SU-DHL-6 (cell line): ENCODE measurements around the gene PTGIR.
A peak's percentile ranks its signal among the peaks of the same experiment; 100 is the strongest.

ENCODE experiments used
- H2AFZ ChIP-seq: fragments of 200-600 bp; sonication (generic); 2 replicates; pipeline ENCODE4 v1.6.1; 2014; ENCODE audit warnings: low read depth, mild to moderate bottlenecking, moderate library complexity, mixed read lengths, antibody characterized with exemption, low read length; ENCODE audit not compliant: severe bottlenecking
- H3F3A ChIP-seq: fragments of 200-600 bp; shearing (Covaris generic); 2 replicates; pipeline ENCODE4 v1.6.0; 2016; ENCODE audit warnings: antibody characterized with exemption, mild to moderate bottlenecking; ENCODE audit not compliant: insufficient read depth
- H3K27ac ChIP-seq: fragments of 200-600 bp; sonication (generic); 2 replicates; pipeline ENCODE4 v1.5.1; 2016; ENCODE audit warnings: low read depth, mild to moderate bottlenecking, low read length, moderate library complexity, mixed read lengths
- H3K27me3 ChIP-seq: fragments of 200-600 bp; sonication (generic), shearing (Covaris generic); 2 replicates; pipeline ENCODE4 v1.6.0; 2014; ENCODE audit warnings: mild to moderate bottlenecking, low read length
- H3K36me3 ChIP-seq: fragments of 200-600 bp; sonication (generic); 2 replicates; pipeline ENCODE4 v1.6.1; 2014; ENCODE audit warnings: mild to moderate bottlenecking, low read length, mixed read lengths
- H3K4me2 ChIP-seq: fragments of 300-600, 200-600 bp; shearing (Covaris generic), sonication (generic); 2 replicates; pipeline ENCODE4 v1.6.0; 2014; ENCODE audit warnings: low read length, low read depth, mild to moderate bottlenecking; ENCODE audit not compliant: poor library complexity, severe bottlenecking
- H3K4me3 ChIP-seq: fragments of 200-600 bp; sonication (generic); 2 replicates; pipeline ENCODE4 v1.5.1; 2014; ENCODE audit warnings: antibody characterized with exemption, low read length, mild to moderate bottlenecking, mixed read lengths; ENCODE audit not compliant: insufficient read depth, poor library complexity, severe bottlenecking
- H3K79me2 ChIP-seq: fragments of 200-600 bp; sonication (generic); 2 replicates; pipeline ENCODE4 v1.6.1; 2014; ENCODE audit warnings: mild to moderate bottlenecking, low read length, moderate library complexity; ENCODE audit not compliant: insufficient read depth
- H3K9ac ChIP-seq: fragments of 200-600 bp; sonication (generic); 2 replicates; pipeline ENCODE4 v1.7.0; 2014; ENCODE audit warnings: mild to moderate bottlenecking, low read length
- H3K9me2 ChIP-seq: fragments of 200-600 bp; sonication (generic); replicated peaks from 2 replicates; pipeline ENCODE4 v1.6.1; 2014; ENCODE audit warnings: low read length; ENCODE audit not compliant: insufficient read depth
- H3K9me3 ChIP-seq: fragments of 200-600 bp; sonication (generic); 2 replicates; pipeline ENCODE4 v1.6.1; 2014; ENCODE audit warnings: low read length, mixed read lengths; ENCODE audit not compliant: insufficient read depth
- H4K20me1 ChIP-seq: fragments of 200-600 bp; sonication (generic); 2 replicates; pipeline ENCODE4 v1.6.1; 2014; ENCODE audit warnings: low read depth, mild to moderate bottlenecking, antibody characterized with exemption, low read length, moderate library complexity, mixed read lengths
- CTCF ChIP-seq: fragments of 200-600 bp; sonication (generic); IDR thresholded peaks from one replicate; pipeline ENCODE4 v1.5.1; 2017; ENCODE audit warnings: antibody characterized with exemption, mild to moderate bottlenecking, low read length, moderate library complexity; ENCODE audit not compliant: insufficient read depth, poor library complexity, severe bottlenecking
- EZH2phosphoT487 ChIP-seq: fragments of 200-600 bp; sonication (generic), shearing (Covaris generic); conservative IDR thresholded peaks from 2 replicates; pipeline ENCODE4 v1.6.1; 2018; ENCODE audit warnings: mild to moderate bottlenecking, antibody characterized with exemption, low read length, moderate library complexity, mixed read lengths

PTGIR gene

GRCh38 chr19:46660551-46661019 is 35.7 kb upstream of the PTGIR start:
- Histone ChIP-seq H3K9ac (peak overlapping the region; percentile 52), H3K4me3 (peak overlapping the region; percentile 53), H3K27ac (no peak overlapping the region), H3K4me2 (peak overlapping the region; percentile 62), H3K9me3 (no peaks in the 10 kb centered on the region), H3K36me3 (no peaks in the 10 kb centered on the region), H2AFZ (peak overlapping the region; percentile 84), H3F3A (peaks cover 4% of the 10 kb centered on the region), H3K79me2 (no peaks in the 10 kb centered on the region), H4K20me1 (no peaks in the 10 kb centered on the region), H3K27me3 (no peaks in the 10 kb centered on the region), H3K9me2 (no peaks in the 10 kb centered on the region)
- TF ChIP-seq EZH2phosphoT487 (no peak), CTCF (no peak)

GRCh38 chr19:46660008-46660517 is 35.2 kb upstream of the PTGIR start:
- H3K4me3 ChIP-seq, result peak overlapping the region; percentile 53
- peaks cover 4% of the 10 kb centered on the region for H3F3A ChIP-seq
- peak overlapping the region; percentile 52 for H3K9ac ChIP-seq
- peak overlapping the region; percentile 84 for H2AFZ ChIP-seq
- H3K4me2 ChIP-seq, result peak overlapping the region; percentile 62
- no peak for TF ChIP-seq EZH2phosphoT487
- TF ChIP-seq CTCF, result no peak
- no peaks in the 10 kb centered on the region for H3K36me3 ChIP-seq
- no peaks in the 10 kb centered on the region for H3K9me3 ChIP-seq
- H3K9me2 ChIP-seq, result no peaks in the 10 kb centered on the region
- no peaks in the 10 kb centered on the region for H3K79me2 ChIP-seq
- no peaks in the 10 kb centered on the region for H4K20me1 ChIP-seq
- H3K27me3 ChIP-seq, result no peaks in the 10 kb centered on the region
- H3K27ac ChIP-seq, result no peak overlapping the region

- TF ChIP-seq EZH2phosphoT487 (no peak), CTCF (no peak)
- Histone ChIP-seq H3K36me3 (no peaks in the 10 kb centered on the region), H3F3A (peaks cover 4% of the 10 kb centered on the region), H2AFZ (no peak overlapping the region), H3K4me2 (peak overlapping the region; percentile 62), H3K27ac (no peak overlapping the region), H3K79me2 (no peaks in the 10 kb centered on the region), H3K4me3 (no peak overlapping the region), H3K9ac (no peak overlapping the region), H3K9me2 (no peaks in the 10 kb centered on the region), H3K27me3 (no peaks in the 10 kb centered on the region), H4K20me1 (no peaks in the 10 kb centered on the region), H3K9me3 (no peaks in the 10 kb centered on the region)
Measured at GRCh38 chr19:46659151-46660007, 34.5 kb upstream of the PTGIR start.
